CD4-positive, alpha-beta T cell treated with Interleukin-17A for 1 hour (primary cell): Measurements from ENCODE around the gene SESN3.

Experiments
- DNase-seq: peaks from one replicate; pipeline ENCODE4 v3.0.0-alpha.2; 2020

SESN3 gene

DNA sequence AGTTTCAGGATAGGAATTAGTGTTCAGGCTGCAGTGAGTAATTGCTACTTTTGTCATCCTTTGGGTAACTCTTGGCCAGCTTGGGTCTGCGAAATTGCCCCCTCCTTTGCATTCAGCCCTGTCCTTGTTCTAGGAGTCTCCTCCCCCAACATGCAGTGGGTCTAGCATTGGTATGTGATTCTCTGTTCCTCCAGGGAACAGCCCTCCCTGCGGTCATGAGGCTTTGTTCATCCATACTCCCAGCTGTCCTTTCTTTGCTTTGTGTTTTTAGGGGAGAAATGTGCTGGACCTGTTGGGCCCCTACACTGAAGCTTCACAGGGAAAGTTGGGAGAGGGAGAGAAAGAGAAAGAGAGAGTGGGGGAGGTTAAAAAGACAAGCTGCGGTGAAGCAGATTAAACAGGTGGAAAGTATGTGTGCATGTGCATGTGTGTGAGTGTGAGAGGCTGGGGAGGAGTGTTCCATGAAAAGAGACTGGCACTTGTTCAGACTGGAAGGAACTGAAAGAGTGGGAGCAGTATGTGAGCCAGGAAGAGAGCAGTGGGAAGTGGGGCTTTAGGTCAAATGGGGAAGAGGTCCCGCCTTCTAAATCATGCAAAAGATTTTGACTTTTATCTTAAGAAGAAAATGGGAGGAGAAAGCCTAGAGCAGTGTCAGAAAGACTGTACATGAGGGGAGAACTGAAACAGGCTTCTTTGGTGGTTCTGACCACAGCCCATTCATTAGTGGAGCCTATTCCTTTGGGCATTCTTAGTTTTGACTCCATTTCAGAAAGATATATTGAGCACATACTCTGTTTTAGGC lies 17.9 kb upstream of the SESN3 start:
- DNase-seq: no peak

DNA sequence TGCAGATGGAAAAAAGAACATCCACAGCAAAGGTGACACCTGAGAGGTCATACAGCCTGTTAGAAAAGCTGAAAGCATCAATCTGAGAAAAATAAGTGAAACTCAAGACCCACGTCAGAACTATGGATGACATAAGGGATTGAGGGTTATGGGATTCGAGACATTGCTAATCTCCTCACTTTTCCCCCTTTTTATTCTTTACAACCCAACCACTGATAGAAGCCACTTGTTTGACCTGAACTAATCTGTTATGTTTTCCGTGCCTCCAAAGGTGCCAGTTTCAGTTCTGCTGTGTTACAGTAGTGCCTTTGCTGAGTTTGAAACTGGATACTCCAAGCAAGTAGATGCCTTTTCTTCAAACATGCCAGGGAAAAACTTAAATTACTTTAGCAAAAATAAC lies 16.9 kb upstream of the SESN3 start:
- no peak for DNase-seq

DNA sequence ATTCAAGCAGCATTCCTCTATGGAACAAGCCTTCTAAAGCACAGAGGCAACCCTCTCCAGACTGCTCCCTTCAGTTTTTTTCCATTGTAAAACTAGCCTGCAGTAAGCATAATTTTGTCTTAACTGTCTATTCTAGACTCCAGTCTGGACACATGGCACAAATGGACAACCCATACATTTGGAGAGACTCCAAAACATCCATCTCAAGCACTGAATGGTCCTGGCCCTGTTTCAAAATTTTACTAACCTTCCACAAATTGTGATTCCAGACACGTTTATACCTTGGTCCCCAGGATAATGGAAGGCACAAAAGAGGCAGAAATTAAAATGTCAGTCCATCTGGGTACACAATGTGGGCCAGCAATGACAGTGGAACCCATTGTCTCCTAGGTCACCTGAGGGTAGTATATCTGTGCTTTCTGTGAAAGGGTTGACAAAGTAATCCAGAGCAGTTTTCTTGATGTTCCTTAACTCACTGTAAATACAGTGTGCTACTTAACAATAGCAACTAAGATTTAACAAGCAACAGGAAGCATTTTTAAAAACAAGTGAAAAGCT lies 16.2 kb upstream of the SESN3 start:
- DNase-seq: no peak

DNA sequence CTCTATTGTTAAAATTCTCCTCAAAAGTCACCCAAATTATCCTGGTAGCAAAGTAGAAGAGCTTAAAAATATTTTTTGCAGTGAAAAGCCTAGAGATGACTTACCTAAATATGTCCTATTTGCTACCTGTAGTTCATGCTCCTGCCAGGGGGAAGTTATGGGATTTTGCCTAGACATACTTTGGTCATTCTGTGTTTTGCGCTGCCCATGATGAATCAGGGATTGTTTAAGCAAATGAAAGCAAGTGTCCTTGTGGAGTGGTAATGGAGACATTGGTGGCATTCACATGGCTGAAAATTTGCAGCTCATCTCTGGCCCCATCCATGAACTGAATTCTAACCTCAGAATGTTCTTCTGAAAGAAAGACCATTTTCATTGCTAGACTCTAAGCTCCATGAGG lies 14.6 kb upstream of the SESN3 start:
- DNase-seq: no peak

DNA sequence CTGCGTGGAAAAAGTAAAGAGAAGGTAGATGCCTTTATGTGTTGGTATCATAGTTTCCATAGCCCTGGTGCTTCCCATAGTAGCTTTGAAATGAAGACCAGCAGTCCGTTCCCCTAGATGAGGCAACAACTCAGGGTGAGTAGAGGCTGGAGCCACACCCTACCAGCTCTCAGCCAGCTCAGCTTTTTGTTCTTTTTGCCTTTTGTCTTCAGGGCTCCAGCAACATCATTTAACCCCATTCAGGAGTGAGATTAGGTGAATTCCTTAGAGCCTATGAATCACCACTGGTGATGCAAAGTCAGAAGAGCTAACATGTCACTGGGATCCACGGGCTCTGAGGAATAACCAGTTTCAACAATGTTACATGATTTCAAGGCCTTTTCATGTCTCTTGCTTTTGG lies 14.0 kb upstream of the SESN3 start:
- no peak for DNase-seq

DNA sequence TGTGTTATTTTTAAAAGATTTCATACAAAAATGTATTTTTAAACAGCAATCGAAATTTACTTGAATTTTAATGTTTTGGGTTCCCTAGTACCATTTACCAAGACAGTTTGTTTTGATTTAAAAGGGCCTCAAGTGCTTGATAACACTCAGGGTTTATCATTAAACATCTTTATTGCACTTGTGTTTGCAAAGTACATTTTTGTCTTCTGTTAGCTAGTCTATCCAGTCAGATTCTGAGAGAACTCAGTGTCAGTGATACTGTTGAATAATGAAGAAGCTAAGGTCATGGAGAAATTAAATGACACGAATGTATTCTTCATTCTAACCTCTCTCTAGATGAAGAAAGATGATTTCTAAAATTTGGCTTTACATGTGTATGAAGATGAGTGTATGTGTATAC lies 12.7 kb upstream of the SESN3 start:
- DNase-seq: no peak

DNA sequence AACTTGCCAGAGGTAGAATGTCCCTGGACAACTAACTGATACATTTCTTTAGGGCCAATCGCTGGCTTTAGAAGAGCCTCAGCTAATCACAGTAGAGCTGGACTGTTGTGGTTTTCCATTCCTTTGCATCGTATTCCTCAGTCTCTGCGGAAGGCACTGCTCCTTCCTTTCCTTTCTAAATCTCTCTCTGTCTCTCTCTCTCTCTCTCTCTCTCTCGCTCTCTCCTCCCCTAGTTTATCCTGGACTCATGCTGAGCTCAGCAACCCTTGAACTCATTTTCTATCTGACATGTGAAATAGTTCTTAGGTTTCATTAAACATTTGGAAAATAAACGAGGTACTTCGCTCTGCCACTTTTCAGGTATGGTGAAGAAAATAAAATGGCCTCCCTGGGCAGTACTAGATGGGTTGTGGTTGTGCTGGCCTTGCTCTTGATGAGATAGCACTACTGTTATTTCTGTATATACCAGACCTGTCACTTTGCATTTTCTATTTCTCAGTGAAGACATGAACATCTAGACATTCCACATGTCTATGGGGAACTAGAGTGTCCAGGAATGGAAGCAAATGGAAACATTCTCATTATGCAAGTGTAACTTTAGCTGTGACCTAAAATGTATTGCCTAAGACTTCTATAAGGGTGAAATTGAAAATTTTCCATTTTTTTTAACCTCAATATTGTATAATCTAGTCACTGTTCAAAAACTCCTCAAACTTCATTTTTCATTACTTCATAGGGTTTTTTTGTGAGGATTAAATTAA lies 12.0 kb upstream of the SESN3 start:
- no peak for DNase-seq

DNA sequence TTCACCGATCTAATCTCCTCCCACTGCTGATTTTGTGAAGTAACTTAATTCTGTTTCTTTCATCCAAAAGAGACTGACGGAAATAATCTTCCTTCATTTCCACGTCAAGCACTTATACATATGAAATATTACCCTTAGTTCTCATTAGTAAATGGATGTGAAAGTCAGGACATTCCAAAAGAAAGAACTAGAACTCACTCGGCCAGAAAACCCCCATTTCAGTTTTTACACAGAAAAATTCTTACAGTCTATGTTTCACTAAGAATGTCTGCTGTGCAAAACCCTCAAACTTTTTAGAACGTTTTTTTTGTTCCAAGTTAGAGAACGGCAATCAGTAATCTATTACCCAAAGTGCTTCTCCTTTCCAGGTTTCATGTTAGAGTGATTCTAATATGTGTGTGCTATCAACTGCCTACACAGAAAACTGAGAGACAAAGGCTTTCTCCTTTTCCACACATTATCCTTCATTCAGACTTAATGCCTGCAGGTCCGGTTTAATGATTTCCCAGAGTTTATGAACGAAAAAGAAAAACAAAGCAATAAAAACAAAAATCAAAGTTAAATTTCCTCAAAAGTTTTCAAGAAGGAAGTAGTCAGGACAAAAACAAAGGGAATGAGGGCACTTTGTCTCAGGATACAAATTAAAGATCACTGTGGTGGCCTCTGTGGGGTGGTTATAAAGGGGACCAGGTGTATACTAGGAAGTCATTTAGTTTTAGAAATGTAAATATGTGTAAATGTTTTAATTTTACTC lies 11.3 kb upstream of the SESN3 start:
- DNase-seq: no peak

DNA sequence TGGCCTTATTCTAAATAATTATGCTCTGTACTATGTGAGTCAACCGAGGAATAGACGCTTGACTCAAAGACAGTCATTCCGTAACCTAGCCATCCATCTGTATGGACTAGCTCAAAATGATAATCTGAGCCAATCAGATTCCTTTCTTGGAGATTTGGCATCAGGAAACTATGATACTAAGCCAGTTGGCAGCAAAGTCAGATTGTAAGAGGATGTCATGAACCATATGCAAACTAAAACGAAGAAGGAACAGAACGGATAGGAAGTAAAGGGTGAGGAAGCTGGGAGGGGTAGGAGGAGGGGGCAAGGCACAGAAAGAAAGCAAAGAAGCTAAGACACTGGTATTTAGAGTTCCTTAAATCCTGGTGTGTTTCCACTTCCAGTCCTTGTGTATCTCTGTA lies 10.7 kb upstream of the SESN3 start:
- no peak for DNase-seq

DNA sequence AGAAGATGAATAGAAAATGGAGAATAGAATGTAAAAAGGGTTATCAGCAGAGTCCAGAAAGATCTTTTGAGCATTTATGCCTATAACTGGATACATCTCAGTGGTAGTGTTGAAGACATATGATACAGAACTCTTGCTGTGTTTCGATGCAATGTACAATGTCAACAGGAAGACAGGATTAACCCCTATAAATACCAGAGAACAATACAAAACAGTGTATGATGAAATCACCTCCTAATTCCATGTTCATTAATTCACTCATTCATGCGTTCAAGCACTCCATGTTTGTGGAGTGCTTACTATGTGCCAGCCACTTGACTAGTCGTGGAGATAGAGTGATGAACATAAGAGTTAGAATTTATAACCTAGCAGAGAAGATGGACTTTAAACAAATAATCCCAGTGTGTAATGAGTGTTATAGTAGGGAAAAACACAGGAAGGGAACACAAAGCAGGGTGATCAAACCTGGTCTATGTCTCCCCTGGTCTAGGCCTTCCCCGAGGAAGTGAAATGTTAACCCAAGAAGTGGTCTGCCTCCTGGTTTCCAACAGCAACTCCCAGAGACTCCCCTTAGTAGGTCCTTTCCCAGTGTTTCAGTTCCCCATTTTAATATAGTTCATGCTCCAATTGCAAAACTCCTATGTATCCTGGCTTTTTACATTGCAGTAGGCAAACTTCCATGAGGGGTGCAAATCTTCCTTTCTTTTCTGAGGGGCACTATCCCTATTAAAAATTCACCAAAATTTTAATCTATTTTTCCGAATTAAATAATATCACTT lies 9.1 kb upstream of the SESN3 start:
- DNase-seq: no peak

DNA sequence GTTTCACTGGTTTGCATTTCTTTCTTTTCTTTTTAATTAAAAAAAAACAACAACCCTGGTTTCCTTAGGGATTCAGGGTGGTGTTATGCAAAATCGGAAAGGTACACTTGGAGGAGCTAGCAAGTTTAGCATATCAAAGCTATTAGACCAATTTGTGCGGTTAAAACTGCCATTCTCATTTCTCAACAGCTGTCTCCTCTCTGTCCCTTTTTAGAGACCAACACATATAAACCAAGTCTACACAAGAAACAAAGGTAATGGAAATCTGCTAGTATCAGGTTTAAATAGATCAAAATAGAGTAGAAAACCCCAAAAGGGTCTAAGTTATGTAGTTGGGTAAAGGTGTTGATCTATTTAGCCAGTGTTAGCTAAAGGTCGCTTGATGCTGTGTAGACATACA lies 1.7 kb upstream of the SESN3 start:
- DNase-seq: no peak

DNA sequence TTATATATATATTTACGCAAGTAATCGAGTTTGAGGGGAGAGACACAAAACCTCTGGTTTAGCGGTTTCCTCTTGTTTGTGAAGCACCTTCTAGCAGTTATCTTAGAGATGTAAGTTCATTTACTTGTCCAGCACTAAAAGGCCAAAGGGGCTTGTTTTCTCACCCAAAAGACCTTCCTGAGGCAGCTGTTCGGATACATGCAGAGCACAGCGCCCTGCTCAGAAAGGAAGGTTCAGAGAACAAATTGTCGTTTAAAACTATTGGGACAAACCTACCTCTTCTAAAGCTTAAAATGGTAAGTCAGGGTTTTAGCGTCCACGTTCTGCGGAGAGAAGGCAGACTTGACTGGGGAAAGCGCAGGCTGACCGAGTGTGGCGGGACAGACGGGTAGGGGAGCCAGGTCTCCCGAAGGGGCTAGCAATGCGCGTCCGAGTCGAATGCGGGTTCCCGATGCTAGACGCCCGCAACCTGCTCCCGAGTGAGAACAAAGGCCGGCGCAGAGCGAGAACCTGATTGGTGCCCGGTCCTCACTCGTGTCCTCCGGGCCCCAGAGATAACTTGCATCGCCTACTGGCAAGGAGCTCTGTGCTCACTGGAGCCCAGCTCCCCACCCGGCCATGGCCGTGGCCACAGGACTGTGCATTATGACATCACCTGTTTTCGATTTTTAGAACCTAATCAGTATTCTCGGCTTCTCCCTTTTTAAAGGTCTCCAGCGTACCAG lies 1.0 kb upstream of the SESN3 start:
- DNase-seq: peak; percentile 79

DNA sequence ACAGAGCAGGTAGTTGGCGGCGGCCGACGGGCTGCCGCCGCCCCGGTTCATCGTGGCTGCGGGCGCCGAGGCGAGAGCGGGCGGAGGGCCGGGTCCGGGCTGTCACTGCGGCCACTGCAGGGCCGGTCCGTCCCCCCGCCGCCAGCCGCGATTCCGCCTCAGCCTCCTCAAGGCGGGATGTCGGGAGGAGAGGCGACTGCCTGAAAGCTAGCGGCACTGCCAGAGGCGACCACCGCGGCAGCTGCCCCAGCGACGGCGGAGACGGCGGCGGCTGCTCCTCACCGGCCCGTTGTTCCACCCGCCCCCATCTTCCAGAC lies 234 bp downstream of the SESN3 start:
- no peak for DNase-seq

DNA sequence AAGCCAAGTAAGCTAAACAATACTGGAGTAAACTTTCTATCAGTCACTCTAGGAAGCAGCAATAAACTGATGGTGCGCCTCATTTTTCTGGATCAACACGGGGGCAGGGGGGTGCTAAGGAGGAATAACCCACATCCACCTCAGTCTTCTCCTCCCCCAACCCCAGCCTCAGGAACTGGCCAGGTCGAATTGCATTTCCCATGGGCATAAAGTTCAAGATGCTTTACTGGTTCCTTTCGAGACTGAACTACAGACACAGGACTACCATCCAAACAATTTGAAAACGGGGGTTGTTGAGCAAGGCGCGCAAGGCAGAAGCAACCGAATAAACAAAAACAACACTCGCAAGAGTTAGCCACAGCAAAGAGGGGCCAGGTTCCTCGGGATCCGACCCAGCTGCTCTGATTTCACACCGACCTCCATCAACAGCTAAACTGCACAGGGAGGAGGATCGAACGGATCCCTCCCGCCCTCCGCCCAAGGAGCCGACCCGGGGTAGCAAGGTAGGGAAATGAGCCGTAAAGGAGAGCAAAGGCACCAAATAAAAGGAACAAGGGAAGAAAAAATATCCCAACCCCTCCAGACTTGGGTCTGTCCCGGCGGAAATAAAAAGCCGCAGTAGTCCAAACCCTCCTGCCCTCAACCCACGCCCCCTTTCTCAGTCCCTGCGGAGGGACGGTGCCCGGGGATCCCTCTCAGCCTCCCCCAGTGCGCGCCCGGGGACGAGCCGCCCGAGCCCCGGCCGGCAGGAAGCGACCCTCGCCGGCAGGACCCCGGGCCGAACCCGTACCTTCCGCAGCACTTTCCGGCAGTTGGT lies 801 bp downstream of the SESN3 start:
- DNase-seq: peak; percentile 27

DNA sequence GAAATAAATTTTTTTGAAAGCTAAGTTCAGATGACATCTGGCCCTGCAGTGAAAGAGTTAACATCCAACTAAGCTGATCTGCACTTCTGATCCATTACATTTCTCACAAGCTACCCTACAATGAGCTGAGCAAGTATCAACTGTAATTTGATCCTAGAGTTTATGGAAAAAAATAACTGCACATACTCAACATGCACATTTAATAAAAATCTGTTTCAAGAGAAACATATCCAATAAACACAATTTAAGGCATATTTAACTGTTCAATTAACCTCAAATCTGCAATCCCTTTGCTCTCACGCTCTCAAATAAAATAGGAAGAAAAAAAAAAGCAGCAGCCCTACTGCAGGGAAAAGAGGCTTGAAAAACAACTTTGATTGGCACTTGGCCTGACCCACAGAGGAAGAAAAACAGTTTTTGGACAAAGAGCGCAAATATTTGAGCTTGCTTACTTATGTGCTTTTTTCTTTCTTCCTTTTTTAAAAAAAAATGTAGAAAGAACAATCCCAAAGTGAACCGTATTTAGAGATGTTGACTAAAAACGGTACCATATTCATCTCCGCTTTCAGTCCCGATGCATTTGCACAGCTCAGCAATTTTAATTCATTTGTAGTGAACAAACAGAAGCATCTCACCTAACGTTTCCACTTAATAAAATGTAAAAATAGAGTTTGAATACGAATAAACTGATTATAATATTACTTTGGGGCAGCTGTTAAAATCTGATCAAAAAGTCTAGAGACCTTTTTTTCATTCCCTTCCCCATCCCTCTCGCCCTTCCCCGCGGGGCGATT lies 1.6 kb downstream of the SESN3 start:
- peak; percentile 14 for DNase-seq

DNA sequence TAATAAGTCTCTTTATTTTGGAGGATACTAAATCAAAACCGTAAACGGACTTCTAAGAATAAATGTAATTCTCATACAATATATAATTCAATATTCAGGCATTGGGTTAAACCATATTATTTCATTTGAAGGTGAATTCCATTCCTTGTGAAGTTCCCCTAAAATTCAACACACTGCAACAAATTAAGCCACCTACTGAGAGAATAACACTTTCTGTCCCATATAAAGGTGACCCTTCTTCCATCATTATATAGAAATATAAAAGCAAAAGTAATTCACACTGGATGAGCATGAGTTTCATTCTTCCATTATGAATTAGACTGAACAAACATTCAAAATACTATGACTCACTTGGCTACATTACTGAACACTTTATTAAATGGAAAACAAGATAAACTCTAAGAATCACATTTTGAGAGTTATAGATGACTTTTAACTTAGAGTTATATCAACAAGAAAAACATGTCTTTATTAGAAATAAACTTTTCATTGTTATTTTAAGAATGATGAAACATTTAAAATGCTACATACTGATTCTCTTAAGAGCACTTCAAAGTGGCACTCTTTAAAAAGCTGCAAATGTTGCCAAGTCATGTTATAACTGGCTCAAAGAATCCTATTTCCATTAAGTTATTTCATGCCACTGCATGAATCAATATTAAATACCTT lies 2.8 kb downstream of the SESN3 start:
- DNase-seq: no peak

DNA sequence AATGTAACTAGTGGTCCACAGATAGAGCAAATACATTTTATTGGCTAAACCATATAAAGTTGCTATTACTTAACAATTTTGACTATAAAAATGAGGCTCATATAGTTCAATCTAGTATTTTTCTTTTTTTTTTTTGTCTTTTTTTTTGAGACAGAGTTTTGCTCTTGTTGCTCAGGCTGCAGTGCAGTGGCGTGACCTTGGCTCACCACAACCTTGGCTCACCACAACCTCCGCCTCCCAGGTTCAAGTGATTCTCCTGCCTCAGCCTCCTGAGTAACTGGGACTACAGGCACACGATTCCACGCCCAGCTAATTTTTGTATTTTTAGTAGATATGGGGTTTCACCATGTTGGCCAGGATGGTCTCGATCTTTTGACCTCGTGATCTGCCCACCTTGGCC lies 3.9 kb downstream of the SESN3 start:
- peak; percentile 35 for DNase-seq

DNA sequence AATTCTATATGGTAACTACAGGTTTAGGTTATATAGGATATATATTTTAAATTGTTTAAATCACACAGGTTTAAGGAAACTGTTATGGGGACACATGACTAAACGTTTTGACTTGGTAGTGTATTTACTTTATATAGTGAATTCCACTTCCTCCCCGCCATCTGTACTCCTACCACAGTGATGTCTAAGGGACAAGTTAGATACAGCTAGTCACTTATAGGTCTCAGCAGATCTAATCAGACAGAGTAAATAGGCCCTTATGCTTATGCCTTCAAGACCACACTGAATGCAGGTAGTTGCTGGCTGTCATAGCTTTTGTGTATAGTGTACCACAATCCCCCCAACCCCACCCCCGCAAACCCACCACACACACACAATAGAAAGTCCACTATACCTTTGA lies 8.2 kb downstream of the SESN3 start:
- DNase-seq: no peak

DNA sequence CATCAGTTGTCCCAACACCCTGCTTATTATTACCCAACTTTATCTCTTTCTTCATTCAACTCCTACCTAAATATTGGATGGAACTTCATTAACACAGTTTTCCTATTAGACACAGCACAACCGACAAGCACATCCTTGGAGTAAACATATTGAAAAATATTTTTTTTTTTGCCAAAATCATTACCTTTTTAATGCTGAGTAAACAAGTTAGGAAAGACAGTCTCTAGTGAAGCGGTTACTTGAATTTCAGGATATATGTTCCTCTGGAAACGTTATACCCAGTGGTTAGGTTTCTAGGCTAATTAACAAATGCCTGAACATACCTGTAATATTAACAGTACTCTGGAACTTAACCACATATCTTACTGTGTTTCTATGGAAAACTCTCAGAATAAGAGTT lies 11.4 kb downstream of the SESN3 start:
- DNase-seq: no peak

DNA sequence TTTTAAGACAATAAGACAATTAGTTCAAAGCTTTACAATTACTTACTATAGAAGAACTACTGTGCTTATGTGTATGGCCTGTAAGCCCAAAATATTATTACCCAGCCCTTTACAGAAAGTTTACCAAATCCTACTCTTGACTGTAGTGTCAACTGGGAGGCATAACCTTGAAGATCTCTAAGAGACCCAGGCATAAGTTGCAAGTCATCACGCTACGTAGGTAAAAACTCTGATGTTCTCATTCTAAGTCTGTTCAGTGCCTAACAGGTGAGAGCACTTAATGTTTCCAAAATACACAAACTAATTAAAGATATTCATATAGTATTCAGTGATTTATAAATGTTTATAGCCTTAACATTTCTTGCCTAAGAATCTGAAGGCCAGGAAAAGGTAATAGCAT lies 12.9 kb downstream of the SESN3 start:
- DNase-seq: no peak
